ENCODE data around the gene CDT1.

The CDT1 gene

DNA sequence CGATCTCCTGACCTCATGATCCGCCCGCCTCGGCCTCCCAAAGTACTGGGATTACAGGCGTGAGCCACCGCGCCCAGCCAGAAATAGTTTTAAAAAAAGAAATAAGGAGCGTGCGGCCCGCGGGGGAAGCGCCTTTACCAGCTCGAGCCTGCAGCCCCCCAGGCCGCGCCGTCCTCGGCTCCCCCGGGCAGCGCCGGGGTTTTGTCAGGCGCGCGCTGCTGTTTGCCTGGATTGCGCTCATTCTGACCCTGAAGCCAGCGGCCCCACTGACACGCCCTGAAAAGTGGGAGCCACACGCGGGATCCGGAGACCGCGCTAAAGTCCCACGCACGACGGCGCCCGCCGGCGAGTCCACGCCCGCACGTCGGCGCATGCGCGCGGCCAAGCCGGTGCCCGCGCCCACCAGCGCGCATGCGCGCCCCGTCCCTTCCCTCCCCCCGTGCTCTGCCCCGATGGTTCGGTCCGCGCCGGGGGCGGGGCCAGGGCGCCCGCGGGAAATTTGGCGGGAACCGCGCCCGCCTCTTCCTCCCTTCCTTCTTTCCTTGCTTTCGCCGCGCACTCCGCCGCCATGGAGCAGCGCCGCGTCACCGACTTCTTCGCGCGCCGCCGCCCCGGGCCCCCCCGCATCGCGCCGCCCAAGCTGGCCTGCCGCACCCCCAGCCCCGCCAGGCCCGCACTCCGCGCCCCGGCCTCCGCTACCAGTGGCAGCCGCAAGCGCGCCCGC lies at the start of gene CDT1:
CDT1 (plus strand) TSS at position 526 of the 724 bp plus-strand sequence; CDS start at position 569, 43 bp downstream.
- FAIRE-seq: no peak

DNA sequence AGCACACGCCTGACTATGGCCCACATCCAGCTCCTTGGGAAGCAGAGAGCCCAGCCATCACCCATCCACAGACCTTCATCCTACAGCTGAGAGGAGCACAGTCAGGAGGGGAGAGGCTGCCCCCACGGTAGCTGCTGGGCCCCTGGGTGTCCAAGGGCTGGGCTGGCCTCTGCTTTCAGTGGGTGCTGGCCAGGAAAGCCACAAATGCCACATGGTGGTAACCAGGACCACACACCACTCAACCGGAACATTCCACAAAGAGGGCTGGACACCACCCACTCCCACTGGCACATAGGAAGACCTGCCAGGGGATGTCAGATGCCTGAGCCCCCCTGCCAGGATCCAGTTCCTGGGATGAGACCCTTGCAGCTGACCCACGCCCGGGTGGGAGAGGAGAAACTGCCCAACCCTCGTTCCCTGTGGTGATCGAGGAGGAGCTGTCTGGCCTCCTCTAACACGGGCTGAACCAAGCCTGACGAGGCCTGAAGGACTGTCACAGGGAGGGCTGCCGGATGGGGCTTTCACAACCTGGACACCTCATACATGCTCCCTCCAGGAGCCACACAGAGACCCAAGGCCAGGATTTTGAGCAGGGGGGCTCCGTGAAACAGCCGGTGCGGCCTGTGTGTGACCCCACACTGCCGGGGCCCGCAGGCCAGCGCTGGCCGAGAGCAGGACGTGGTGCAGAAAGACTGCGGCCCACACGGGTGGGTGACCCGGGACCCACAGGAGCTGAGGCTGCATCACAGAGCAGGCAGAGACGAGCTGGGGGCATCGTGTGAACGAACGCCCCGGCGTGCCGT lies 49.3 kb upstream of the CDT1 start:
- FAIRE-seq: no peak

GRCh38 chr16:88754912-88755744 lies 48.5 kb upstream of the CDT1 start:
- no peak for FAIRE-seq

GRCh38 chr16:88755745-88756443 lies 47.7 kb upstream of the CDT1 start:
- no peak for FAIRE-seq

- FAIRE-seq: no peak
Measured at GRCh38 chr16:88758227-88758943, 45.2 kb upstream of the CDT1 start.

GRCh38 chr16:88758944-88759244 lies 44.7 kb upstream of the CDT1 start:
- FAIRE-seq: no peak

- no peak for FAIRE-seq
Measured at GRCh38 chr16:88759245-88759975, 44.2 kb upstream of the CDT1 start.

- no peak for FAIRE-seq
Measured at GRCh38 chr16:88759976-88760350, 43.6 kb upstream of the CDT1 start.

DNA sequence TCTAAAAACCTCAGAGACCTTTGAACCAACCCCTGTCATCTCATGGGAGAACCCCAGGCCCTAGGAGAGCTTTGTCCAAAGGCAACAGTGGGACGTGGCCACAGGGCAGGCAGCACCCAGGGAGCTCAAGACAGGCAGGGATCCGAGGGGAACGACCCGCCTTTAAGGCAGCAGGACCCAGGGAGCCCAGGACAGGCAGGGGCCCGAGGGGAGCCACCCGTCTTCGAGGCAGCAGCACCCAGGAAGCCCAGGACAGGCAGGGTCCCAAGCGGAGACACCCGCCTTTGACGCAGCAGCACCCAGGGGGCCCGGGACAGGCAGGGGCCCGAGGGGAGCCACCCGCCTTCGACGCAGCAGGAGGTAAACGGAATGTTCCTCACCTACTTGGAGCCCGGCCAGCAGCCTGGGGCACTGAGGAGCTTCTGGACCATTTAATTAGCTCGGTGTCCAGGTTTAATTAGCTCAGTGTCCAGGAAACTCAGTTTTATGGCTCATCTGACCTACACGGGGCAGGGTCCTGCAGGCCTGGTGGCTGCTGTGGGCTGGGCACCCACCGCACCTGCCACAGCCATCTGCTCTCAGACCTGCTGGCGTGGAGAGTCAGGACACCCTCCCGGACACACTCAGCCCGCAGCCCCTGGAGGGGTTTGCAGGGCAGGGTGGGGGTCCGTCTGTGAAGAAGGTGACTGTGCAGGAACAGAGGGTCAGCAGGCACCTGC lies 43.0 kb upstream of the CDT1 start:
- FAIRE-seq: no peak

GRCh38 chr16:88761143-88761534 lies 42.5 kb upstream of the CDT1 start:
- FAIRE-seq: no peak

GRCh38 chr16:88761830-88762229 lies 41.8 kb upstream of the CDT1 start:
- no peak for FAIRE-seq

- FAIRE-seq: no peak
Measured at GRCh38 chr16:88762258-88762870, 41.2 kb upstream of the CDT1 start.

DNA sequence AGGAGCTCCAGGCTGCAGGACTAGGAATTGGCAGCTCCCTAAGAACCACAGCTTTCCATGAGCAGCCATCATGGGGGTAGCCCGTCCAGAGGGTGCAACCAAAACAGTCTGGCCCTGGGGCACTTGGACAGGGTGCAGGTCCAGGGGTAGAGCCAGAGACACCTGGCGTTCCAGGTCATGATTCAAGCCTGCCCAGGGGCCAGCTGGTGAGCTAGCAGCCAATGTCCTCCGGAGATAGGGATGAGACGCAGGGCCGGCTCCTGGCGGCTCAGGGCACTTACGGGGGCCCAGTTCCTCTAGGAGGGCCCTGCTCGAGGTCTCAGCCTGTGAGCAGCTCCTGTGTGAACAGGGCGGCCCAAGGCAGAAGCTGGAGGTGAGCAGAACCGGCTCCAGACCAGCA lies 40.6 kb upstream of the CDT1 start:
- no peak for FAIRE-seq

DNA sequence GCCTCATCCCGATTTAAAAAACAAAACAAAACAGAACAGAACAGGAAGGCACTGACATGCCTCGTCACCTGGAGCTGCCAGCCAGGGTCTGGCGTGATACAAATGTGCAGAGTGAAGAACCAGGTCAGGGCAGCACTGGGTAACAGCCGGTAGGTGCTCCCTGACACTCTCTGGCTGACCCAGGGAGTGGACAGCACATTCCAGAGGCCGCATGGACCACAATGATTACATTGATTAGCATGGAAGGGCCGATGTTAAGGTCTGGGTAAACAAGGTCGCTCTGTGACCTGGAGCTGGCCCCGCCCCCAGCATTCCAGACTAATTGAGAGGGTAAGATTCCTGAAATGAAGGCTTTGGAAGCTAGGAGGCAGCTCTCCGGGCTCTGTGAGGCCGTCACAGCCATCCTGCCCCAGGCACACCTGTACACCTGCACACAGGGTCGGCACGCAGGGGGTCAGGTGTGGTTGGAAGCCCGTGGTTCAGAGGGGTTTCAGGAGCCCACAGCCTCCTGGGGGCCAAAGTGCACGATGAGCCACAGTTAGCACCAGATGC lies 40.0 kb upstream of the CDT1 start:
- no peak for FAIRE-seq

DNA sequence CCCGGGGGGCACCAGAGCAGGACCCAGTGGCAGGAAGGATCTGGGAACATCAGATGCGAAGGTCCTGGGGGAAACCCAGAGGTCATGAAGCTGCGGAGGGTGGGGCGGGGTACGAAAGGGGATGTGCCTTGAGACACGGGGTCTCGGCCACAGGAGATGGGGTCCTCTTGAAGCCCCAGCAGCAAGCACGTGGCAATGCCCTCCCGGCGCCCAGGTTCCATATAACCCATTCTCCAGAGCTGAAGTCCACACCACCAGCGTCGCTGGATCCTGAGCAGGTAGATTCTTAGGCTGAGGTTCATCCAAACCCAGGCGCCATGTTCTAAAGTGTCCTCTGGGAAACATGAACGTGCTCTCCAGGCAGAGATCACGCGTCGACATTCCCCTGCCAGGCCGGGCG lies 39.5 kb upstream of the CDT1 start:
- no peak for FAIRE-seq

DNA sequence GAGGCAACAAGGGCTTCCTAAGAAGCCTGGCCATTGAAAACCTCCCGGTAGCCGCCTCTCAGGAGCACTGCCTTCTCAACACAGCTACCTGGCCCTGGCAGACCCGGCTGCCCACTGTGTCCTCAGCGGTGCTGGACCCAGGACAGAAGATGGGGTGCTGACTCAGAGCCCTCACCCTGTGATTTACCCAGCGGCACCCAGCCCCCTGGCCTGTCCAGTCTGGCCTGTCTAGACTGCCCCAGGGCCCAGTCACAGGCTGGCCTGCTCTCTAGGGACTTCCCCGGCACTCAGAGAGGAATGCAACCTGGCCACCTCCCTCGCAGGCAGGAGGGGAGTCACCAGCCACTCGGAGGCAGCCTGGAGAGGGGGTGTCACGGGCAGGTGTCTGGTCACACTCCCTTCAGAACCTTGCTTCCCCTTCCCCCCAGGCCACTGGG lies 38.7 kb upstream of the CDT1 start:
- FAIRE-seq: no peak

DNA sequence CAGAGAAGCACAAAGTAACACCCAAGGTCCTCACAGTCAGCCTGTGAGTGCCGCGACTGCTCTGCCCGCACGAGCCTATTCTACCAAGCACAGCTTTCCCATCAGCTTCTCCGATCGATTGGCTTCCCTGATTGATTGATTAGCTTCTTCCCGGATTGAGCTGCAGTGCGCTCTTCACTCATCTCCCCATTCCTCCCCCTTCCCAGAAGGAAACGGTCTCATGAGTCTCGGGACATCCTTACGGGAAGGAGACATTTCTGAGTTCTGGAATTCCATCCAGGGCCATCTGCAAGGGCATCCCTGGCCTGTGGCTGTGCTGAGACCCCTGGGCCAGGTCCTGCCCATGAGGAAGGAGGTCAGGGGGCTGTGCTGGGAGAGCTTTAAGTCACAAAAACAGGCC lies 36.6 kb upstream of the CDT1 start:
- FAIRE-seq: no peak

DNA sequence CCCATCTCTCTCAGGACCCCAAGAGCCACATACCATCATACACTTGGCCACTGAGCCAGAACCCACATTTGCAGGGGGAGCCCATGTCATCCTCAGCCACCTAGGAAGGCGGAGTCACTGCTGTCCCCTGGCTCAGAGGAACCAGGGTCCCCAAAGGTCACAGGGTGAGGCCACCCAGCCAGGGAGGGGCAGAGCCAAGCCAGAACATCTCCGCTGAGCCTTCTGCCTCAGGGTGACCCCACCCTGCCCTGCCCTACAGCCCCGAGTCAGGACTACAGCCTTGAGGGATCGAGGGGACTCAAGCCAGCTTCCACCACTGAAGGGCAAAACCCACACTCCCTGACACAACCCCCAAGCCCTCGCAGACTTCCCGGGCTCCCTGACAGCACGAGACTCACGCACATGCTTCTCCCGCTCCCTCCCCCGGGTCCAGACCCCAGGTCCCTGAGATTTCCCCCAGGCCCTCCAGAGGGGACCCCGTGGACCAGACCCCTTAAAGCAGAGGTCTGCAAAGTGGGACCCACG lies 36.0 kb upstream of the CDT1 start:
- no peak for FAIRE-seq

DNA sequence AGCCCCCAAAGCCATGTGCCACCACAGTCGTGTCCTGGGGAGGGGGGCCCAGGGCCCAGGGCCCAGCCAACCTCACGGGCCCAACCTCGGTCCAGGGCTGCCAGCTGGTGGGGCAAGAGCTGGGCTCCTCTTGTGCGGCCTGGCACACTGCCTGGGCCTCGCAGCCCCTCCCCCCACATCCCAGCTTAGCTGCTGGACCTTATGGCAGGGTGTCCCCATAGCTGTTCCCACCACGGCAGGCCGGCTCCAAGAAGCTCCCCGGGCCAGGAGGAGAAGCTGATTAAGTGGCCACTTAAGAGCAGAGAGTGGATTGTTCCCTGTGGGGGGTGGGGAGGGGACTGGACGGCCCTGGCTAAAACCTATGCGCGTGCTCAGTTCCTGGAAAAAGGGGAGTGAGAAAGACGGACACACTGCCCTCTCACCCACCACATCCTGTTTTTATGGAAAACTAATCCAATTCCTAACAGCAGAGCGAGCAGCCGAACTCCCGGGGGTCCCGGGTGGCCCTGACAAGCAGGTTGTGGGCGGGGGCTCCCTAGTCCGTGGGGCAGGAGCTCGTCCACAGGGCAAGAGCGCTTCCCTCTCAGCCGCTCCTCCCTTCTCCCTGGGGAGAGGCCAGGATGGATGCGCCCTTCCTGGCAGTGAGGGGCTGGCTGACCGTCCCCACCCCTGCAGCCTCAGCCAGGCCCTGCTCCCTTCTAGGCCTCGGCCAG lies 35.4 kb upstream of the CDT1 start:
- FAIRE-seq: no peak
